BJ (cell line): ENCODE measurements around the gene FTSJ3. TPM values are rescaled to one million over a fixed set of nuclear protein-coding genes. Genes with fewer than 3 reads are reported as not detected.

ENCODE experiments used
- CTCF ChIA-PET: fragments of 350-600 bp; formaldehyde crosslinking; extraction: SDS; loops from one replicate; lab custom pipeline; 2021; ENCODE audit warnings: antibody characterized with exemption, inconsistent platforms; lab: Yijun Ruan, JAX
- POLR2A ChIA-PET: fragments of 300-600 bp; sonication (Branson Sonifier 250); formaldehyde crosslinking; extraction: SDS; loops from one replicate; lab custom pipeline; 2021; ENCODE audit warnings: antibody characterized with exemption; lab: Charles Lee
- DNase-seq: peaks from one replicate; pipeline ENCODE4 v3.0.0-alpha.2; 2011; ENCODE audit warnings: low read depth
- H3K27me3 ChIP-seq: 2 replicates; pipeline ENCODE4 v1.6.0; 2011; ENCODE audit warnings: low read length; ENCODE audit not compliant: control insufficient read depth, insufficient read depth
- H3K36me3 ChIP-seq: 2 replicates; pipeline ENCODE4 v1.5.1; 2011; ENCODE audit warnings: low read length; ENCODE audit not compliant: control insufficient read depth, insufficient read depth
- H3K4me3 ChIP-seq: 2 replicates; pipeline ENCODE4 v1.5.1; 2011; ENCODE audit warnings: low read depth, mild to moderate bottlenecking, control low read depth, low read length
- polyA plus RNA-seq: library from polyadenylated mRNA; depleted of rRNA; stranded (reverse); fragments of >200 nt; gene quantifications from 2 replicates; pipeline ENCODE4 v1.2.3, GENCODE V29; 2011
- TF ChIP-seq, protein P1 (sequence below): IDR thresholded peaks from 2 replicates; pipeline ENCODE4 v1.5.1; 2011; ENCODE audit warnings: low read depth, mild to moderate bottlenecking, control low read depth, inconsistent platforms, low read length, moderate library complexity; ENCODE audit not compliant: insufficient read depth

Gene FTSJ3
- polyA plus RNA-seq, 1 experiment, result 42.1 TPM

DNA sequence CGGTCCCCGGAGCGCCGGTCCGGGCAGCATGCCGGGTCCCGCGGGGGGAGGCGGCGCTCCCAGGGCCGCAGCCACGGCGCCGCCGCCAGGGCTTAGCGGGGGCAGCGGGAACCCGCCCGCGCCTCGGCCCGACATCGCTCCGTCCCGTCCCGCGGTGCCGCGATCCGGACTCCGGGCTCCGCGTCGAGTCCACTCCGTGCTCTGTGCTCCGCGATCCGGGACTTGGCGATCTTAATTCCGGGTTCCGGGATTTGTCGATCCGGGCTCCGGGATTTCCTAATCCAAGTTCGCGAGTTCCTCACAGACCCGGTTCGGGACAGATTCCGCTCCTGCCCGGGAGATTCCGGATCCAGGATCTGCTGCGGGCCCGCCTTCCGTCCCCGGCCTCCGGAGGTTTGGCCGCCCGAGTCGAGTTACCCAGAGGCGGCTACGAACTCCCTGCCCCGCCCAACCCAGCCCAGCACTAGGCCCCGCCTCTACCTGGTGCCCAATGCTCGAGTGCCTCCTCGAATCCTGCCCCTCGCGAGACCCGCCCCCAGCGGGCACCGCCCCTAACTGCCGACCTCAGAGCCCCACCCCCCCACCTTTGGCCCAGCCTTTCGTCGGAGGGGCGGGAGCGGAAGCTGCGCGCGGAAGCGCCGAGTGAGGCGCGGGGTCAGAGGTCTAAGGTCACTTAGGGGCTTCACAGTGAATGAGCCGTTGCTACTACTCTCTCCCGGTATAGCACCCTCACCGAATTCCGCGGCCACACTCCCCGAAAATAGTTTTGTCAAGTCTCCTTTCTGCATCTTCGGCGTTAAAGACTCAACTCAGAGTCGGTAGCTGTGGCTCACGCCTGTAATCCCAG, 15.3 kb upstream of the FTSJ3 start, which contains the start of gene SMARCD2:
SMARCD2 (minus strand) TSS at position 146 of the 847 bp plus-strand sequence; CDS start at position 135, 11 bp downstream.
- TF ChIP-seq, protein P1, sequence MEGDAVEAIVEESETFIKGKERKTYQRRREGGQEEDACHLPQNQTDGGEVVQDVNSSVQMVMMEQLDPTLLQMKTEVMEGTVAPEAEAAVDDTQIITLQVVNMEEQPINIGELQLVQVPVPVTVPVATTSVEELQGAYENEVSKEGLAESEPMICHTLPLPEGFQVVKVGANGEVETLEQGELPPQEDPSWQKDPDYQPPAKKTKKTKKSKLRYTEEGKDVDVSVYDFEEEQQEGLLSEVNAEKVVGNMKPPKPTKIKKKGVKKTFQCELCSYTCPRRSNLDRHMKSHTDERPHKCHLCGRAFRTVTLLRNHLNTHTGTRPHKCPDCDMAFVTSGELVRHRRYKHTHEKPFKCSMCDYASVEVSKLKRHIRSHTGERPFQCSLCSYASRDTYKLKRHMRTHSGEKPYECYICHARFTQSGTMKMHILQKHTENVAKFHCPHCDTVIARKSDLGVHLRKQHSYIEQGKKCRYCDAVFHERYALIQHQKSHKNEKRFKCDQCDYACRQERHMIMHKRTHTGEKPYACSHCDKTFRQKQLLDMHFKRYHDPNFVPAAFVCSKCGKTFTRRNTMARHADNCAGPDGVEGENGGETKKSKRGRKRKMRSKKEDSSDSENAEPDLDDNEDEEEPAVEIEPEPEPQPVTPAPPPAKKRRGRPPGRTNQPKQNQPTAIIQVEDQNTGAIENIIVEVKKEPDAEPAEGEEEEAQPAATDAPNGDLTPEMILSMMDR, result no peak
- CTCF ChIA-PET, result interaction anchor here (0.7 to 1.8 kb wide), 7 partner anchors 24 to 374 kb away, joined by 3 to 5 read pairs (median 3); no protein-coding TSS in a partner anchor
- H3K4me3 ChIP-seq, result peak within 1 kb of the TSS; percentile 82
- DNase-seq, result peak; percentile 91
- no peaks in the 10 kb centered on the region for H3K36me3 ChIP-seq
- POLR2A ChIA-PET, result no interaction called here
- no peaks in the 10 kb centered on the region for H3K27me3 ChIP-seq

DNA sequence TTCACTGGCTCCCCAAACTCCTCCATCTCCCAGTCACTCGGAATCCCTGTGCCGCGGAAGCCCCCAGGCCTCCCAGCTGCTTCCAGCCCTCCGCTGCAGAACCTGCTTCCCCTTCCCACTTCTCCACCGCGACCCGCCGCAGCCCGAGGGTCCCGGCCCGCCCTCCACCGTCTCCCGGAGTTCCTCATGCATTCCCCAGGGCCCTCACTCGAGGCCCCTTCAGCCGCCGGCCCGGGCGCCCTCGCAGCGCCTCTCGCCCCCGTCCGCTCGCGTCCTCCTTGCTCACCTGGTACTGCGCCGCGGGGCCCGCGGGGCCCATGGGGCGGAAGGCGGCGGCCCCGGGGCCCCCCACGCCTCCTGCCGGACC, 14.7 kb upstream of the FTSJ3 start:
- no peak for DNase-seq
- H3K36me3 ChIP-seq, result no peaks in the 10 kb centered on the region
- ChIA-PET CTCF (interaction anchor here (1.6 to 1.8 kb wide), 2 partner anchors 26 to 28 kb away, joined by 3 to 5 read pairs; no protein-coding TSS in a partner anchor), POLR2A (no interaction called here)
- H3K4me3 ChIP-seq, result peak overlapping the region; percentile 82
- H3K27me3 ChIP-seq, result no peaks in the 10 kb centered on the region
- TF ChIP-seq, protein P1, result no peak

DNA sequence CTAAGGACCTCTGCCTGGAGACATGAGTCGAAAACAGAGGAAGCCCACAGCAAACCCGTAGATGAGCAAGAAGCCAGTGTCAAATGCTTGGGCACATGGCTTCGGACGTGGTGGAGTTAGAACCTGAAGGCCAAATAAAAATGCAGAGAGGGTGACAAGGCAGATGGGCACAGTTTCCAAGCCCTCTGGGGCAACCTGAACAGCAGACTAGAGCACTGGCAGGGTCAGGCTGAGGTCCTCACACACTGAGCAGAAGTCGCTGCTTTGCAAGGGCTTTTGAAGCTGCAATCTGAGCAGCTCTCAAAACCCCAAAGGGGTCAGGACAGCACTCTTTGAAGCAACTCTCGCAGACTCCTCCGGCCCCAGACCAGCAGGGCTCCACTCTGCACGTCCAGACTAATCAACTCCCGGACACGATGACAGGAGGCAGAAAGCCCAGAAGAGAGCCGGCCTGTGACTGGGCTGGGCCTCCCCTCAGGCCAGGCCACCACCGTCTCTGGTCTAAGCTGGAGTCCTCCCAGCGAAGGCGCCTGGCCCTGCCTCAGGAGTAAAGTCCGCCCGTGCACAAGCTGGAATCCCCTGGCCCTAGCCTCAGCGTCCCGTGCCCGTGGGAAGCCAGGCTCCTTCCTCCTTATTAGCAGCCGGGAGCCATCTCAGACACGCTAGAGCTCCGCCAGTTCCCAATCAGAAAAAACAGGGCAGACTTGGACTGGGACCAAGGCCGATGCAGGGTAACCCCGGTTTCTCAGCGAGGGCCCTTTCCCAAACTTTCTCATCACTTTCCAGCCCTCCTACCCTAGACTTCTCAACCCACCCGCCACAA, 14.1 kb upstream of the FTSJ3 start:
- Histone ChIP-seq H3K36me3 (no peaks in the 10 kb centered on the region), H3K4me3 (peak overlapping the region; percentile 82), H3K27me3 (no peaks in the 10 kb centered on the region)
- CTCF ChIA-PET, result interaction anchor here (1.0 to 1.8 kb wide), 3 partner anchors 26 to 28 kb away, joined by 3 to 5 read pairs (median 3); no protein-coding TSS in a partner anchor
- POLR2A ChIA-PET, result no interaction called here
- TF ChIP-seq, protein P1, result no peak
- no peak for DNase-seq

DNA sequence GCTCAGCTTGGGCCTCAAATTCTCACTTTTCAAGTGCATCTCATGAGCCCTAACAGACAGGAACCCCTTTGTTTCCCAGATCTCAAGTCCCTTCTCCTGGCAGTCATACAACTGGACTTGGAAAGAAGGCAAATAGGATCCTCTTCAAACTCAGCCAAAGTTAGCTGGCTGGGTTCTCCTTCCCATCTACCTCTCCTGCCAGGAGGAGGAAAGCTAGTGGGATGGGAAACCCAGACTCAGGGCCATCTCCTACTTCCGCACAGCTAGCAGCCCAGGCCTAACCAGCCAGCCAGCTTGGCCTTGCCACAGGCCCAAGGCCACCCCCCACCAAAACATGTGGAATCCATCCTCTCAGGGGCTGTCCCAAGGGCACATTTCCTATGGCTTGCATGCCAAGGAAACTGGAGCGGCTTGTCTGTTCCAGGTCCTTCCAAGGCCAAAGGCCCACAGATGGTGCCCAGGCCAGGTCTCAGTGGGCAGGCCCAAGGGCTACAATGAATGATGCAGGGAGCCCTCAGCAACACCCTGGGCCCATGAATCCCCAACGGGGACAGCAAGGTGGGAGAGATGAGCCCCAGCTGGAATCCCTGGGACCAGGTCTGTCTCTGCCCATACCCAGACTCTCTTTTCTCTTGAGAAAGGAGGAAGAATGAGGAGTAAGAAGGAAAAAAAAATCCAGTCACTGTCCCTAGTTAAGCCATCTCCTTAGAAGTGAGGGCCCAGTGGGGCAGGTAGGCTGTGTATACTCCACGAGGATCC, 13.3 kb upstream of the FTSJ3 start:
- TF ChIP-seq, protein P1, result no peak
- H3K4me3 ChIP-seq, result peak overlapping the region; percentile 82
- DNase-seq, result no peak
- H3K36me3 ChIP-seq, result peaks cover 2% of the 10 kb centered on the region
- ChIA-PET CTCF (interaction anchor here (1.0 to 1.6 kb wide), 3 partner anchors 25 to 28 kb away, joined by 3 to 4 read pairs (median 3); no protein-coding TSS in a partner anchor), POLR2A (no interaction called here)
- no peaks in the 10 kb centered on the region for H3K27me3 ChIP-seq
